HEK293 (cell line): ENCODE data around the gene NOC2L.

Experiments
- CTCF ChIA-PET: fragments of 350-600 bp; formaldehyde crosslinking; extraction: SDS; loops from one replicate; lab custom pipeline; 2021; ENCODE audit warnings: antibody characterized with exemption; lab: Yijun Ruan, JAX
- POLR2A ChIA-PET: fragments of 300-600 bp; formaldehyde crosslinking; extraction: SDS; loops from one replicate; lab custom pipeline; 2020; ENCODE audit warnings: antibody characterized with exemption, inconsistent platforms; lab: Yijun Ruan, JAX
- H3K27ac ChIP-seq: fragments of 200-500 bp; sonication (Bioruptor generic); 2 replicates; pipeline ENCODE4 v1.5.1; 2014; ENCODE audit warnings: low read depth, low read length, control low read depth, inconsistent platforms; ENCODE audit errors: extremely low read depth
- H3K36me3 ChIP-seq, 2 experiments: fragments of 200-500 bp in 1 of 2; sonication (Bioruptor generic) in 1 of 2; 1 replicate in 1 of 2; 2 replicates in 1 of 2; pipeline ENCODE4 v1.5.1; 2014 to 2017; ENCODE audit warnings: inconsistent platforms in 2 of 2, low read length in 2 of 2; ENCODE audit not compliant: control insufficient read depth in 2 of 2, insufficient read depth in 1 of 2
- H3K4me1 ChIP-seq: fragments of 200-500 bp; sonication (Bioruptor generic); 2 replicates; pipeline ENCODE4 v1.5.1; 2014; ENCODE audit warnings: mild to moderate bottlenecking, low read length, inconsistent platforms; ENCODE audit not compliant: control insufficient read depth, insufficient read depth
- H3K4me3 ChIP-seq: 2 replicates; pipeline ENCODE4 v1.5.1; 2011; ENCODE audit warnings: low read depth, mild to moderate bottlenecking, control low read depth, low read length, moderate library complexity
- H3K9me3 ChIP-seq: fragments of 200-500 bp; sonication (Bioruptor generic); 2 replicates; pipeline ENCODE4 v1.5.1; 2014; ENCODE audit warnings: low read depth, low read length, inconsistent platforms; ENCODE audit not compliant: control insufficient read depth, insufficient read depth
- EGR2 ChIP-seq: fragments of 450-650 bp; formaldehyde crosslinking; IDR thresholded peaks from 2 replicates; pipeline ENCODE4 v1.5.1; 2016; ENCODE audit warnings: low read depth, missing biosample characterization, missing genetic modification characterization
- MYNN ChIP-seq: fragments of 450-650 bp; formaldehyde crosslinking; IDR thresholded peaks from 2 replicates; pipeline ENCODE4 v1.5.1; 2016; ENCODE audit warnings: missing biosample characterization, missing genetic modification characterization, borderline replicate concordance
- RBAK ChIP-seq: fragments of 450-650 bp; formaldehyde crosslinking; IDR thresholded peaks from 2 replicates; pipeline ENCODE4 v1.5.1; 2016; ENCODE audit warnings: missing biosample characterization, missing genetic modification characterization
- SALL2 ChIP-seq: fragments of 450-650 bp; formaldehyde crosslinking; IDR thresholded peaks from 2 replicates; pipeline ENCODE4 v1.5.0; 2017; ENCODE audit warnings: missing biosample characterization, mild to moderate bottlenecking, missing genetic modification characterization, borderline replicate concordance
- SP7 ChIP-seq: fragments of 450-650 bp; formaldehyde crosslinking; IDR thresholded peaks from 2 replicates; pipeline ENCODE4 v1.5.1; 2016; ENCODE audit warnings: missing biosample characterization, missing genetic modification characterization
- TCF7L2 ChIP-seq: IDR thresholded peaks from 2 replicates; pipeline ENCODE4 v1.6.1; 2011; ENCODE audit warnings: low read depth, mild to moderate bottlenecking, inconsistent platforms, low read length, moderate library complexity, borderline replicate concordance
- YY2 ChIP-seq: fragments of 450-650 bp; formaldehyde crosslinking; IDR thresholded peaks from 2 replicates; pipeline ENCODE4 v1.5.1; 2016; ENCODE audit warnings: missing biosample characterization, missing genetic modification characterization
- ZBTB1 ChIP-seq: fragments of 450-650 bp; formaldehyde crosslinking; IDR thresholded peaks from 2 replicates; pipeline ENCODE4 v1.5.1; 2016; ENCODE audit warnings: missing biosample characterization, missing genetic modification characterization
- ZIC2 ChIP-seq: fragments of 450-650 bp; formaldehyde crosslinking; IDR thresholded peaks from 2 replicates; pipeline ENCODE4 v1.5.1; 2016; ENCODE audit warnings: missing biosample characterization, missing genetic modification characterization
- ZNF132 ChIP-seq: fragments of 450-650 bp; formaldehyde crosslinking; IDR thresholded peaks from 2 replicates; pipeline ENCODE4 v1.5.1; 2017; ENCODE audit warnings: missing biosample characterization, missing genetic modification characterization, borderline replicate concordance
- ZNF140 ChIP-seq: fragments of 450-650 bp; formaldehyde crosslinking; IDR thresholded peaks from 2 replicates; pipeline ENCODE4 v1.5.1; 2016; ENCODE audit warnings: missing biosample characterization, missing genetic modification characterization
- ZNF155 ChIP-seq: fragments of 450-650 bp; formaldehyde crosslinking; IDR thresholded peaks from 2 replicates; pipeline ENCODE4 v1.5.1; 2016; ENCODE audit warnings: missing biosample characterization, missing genetic modification characterization
- ZNF354C ChIP-seq: fragments of 450-650 bp; formaldehyde crosslinking; IDR thresholded peaks from 2 replicates; pipeline ENCODE4 v1.5.1; 2016; ENCODE audit warnings: missing biosample characterization, missing genetic modification characterization, low read depth, borderline replicate concordance
- ZNF660 ChIP-seq: fragments of 450-650 bp; IDR thresholded peaks from 2 replicates; pipeline ENCODE4 v1.5.1; 2018; ENCODE audit warnings: missing biosample characterization, mild to moderate bottlenecking, missing genetic modification characterization
- ZNF664 ChIP-seq: fragments of 450-650 bp; formaldehyde crosslinking; IDR thresholded peaks from 2 replicates; pipeline ENCODE4 v1.5.1; 2016; ENCODE audit warnings: missing biosample characterization, missing genetic modification characterization
- ZNF670 ChIP-seq: fragments of 450-650 bp; formaldehyde crosslinking; IDR thresholded peaks from 2 replicates; pipeline ENCODE4 v1.5.1; 2016; ENCODE audit warnings: missing biosample characterization, missing genetic modification characterization, low read depth
- ZNF701 ChIP-seq: fragments of 450-650 bp; formaldehyde crosslinking; IDR thresholded peaks from 2 replicates; pipeline ENCODE4 v1.5.1; 2016; ENCODE audit warnings: missing biosample characterization, missing genetic modification characterization
- ZNF776 ChIP-seq: fragments of 450-650 bp; formaldehyde crosslinking; IDR thresholded peaks from 2 replicates; pipeline ENCODE4 v1.5.0; 2017; ENCODE audit warnings: missing biosample characterization, missing genetic modification characterization, borderline replicate concordance
- ZNF791 ChIP-seq: fragments of 450-650 bp; formaldehyde crosslinking; IDR thresholded peaks from 2 replicates; pipeline ENCODE4 v1.5.1; 2016; ENCODE audit warnings: missing biosample characterization, missing genetic modification characterization
- ZNF830 ChIP-seq: fragments of 450-650 bp; IDR thresholded peaks from 2 replicates; pipeline ENCODE4 v1.5.0; 2018; ENCODE audit warnings: missing biosample characterization, missing genetic modification characterization, low read depth, mild to moderate bottlenecking, moderate library complexity
- TF ChIP-seq, protein P1 (sequence below): fragments of 450-650 bp; formaldehyde crosslinking; IDR thresholded peaks from 2 replicates; pipeline ENCODE4 v1.5.1; 2016; ENCODE audit warnings: missing biosample characterization, missing genetic modification characterization
- TF ChIP-seq, protein P2 (sequence below): fragments of 450-650 bp; formaldehyde crosslinking; IDR thresholded peaks from 2 replicates; pipeline ENCODE4 v1.5.1; 2016; ENCODE audit warnings: missing biosample characterization, missing genetic modification characterization
- TF ChIP-seq, protein P3 (sequence below): fragments of 450-650 bp; formaldehyde crosslinking; IDR thresholded peaks from 2 replicates; pipeline ENCODE4 v1.5.1; 2017; ENCODE audit warnings: missing biosample characterization, missing genetic modification characterization
- TF ChIP-seq, protein P4 (sequence below): fragments of 450-650 bp; formaldehyde crosslinking; IDR thresholded peaks from 2 replicates; pipeline ENCODE4 v1.5.1; 2016; ENCODE audit warnings: missing biosample characterization, missing genetic modification characterization
- TF ChIP-seq, protein P5 (sequence below): fragments of 450-650 bp; formaldehyde crosslinking; IDR thresholded peaks from 2 replicates; pipeline ENCODE4 v1.5.1; 2016; ENCODE audit warnings: missing biosample characterization, missing genetic modification characterization

Gene NOC2L

DNA sequence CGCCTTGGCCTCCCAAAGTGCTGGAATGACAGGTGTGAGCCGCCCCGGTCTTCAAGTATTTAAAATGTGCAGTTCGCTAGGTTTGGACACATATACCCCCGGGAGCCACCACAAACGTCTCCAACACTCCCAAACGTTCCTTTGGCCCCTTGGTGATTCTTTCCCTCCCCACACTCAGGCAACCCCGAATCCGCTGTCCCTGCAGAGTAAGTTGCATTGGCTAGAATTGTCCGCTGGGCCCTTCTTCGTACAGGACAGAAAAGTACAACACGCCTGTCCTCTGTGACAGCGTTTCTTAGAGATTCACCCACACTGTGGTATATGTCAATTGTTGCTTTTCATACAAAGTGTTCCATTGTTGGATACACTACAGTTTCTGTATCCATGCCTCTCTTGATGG, 26.1 kb upstream of the NOC2L start:
- Histone ChIP-seq H3K4me1 (no peaks in the 10 kb centered on the region), H3K36me3 (no peaks in the 10 kb centered on the region), H3K27ac (no peak overlapping the region), H3K4me3 (no peak overlapping the region), H3K9me3 (no peaks in the 10 kb centered on the region)
- ChIA-PET POLR2A (interaction anchor here (0.8 to 1.2 kb wide), 2 partner anchors 9 to 19 kb away, joined by 3 read pairs; partner anchors contain the start of gene PLEKHN1), CTCF (interaction anchor here (0.6 to 4.0 kb wide), 19 partner anchors 8 to 306 kb away, joined by 3 to 53 read pairs (median 4); partner anchors contain the start of gene AGRN)
- TF ChIP-seq ZNF155 (tag by site-specific recombination) (no peak), ZNF354C (tag by site-specific recombination) (no peak), ZNF670 (tag by site-specific recombination) (no peak), ZNF701 (tag by site-specific recombination) (no peak), MYNN (tag by site-specific recombination) (no peak), ZNF140 (tag by site-specific recombination) (no peak), SP7 (tag by site-specific recombination) (no peak), ZNF660 (no peak), ZNF664 (tag by site-specific recombination) (no peak), ZNF830 (tag by site-specific recombination) (no peak), ZIC2 (tag by site-specific recombination) (no peak), ZBTB1 (tag by site-specific recombination) (no peak), SALL2 (tag by site-specific recombination) (no peak), YY2 (tag by site-specific recombination) (no peak)
- TF ChIP-seq, protein P1, sequence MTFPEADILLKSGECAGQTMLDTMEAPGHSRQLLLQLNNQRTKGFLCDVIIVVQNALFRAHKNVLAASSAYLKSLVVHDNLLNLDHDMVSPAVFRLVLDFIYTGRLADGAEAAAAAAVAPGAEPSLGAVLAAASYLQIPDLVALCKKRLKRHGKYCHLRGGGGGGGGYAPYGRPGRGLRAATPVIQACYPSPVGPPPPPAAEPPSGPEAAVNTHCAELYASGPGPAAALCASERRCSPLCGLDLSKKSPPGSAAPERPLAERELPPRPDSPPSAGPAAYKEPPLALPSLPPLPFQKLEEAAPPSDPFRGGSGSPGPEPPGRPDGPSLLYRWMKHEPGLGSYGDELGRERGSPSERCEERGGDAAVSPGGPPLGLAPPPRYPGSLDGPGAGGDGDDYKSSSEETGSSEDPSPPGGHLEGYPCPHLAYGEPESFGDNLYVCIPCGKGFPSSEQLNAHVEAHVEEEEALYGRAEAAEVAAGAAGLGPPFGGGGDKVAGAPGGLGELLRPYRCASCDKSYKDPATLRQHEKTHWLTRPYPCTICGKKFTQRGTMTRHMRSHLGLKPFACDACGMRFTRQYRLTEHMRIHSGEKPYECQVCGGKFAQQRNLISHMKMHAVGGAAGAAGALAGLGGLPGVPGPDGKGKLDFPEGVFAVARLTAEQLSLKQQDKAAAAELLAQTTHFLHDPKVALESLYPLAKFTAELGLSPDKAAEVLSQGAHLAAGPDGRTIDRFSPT (tag by site-specific recombination): no peak
- TF ChIP-seq, protein P2, sequence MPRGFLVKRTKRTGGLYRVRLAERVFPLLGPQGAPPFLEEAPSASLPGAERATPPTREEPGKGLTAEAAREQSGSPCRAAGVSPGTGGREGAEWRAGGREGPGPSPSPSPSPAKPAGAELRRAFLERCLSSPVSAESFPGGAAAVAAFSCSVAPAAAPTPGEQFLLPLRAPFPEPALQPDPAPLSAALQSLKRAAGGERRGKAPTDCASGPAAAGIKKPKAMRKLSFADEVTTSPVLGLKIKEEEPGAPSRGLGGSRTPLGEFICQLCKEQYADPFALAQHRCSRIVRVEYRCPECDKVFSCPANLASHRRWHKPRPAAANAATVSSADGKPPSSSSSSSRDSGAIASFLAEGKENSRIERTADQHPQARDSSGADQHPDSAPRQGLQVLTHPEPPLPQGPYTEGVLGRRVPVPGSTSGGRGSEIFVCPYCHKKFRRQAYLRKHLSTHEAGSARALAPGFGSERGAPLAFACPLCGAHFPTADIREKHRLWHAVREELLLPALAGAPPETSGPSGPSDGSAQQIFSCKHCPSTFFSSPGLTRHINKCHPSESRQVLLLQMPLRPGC: no peak

DNA sequence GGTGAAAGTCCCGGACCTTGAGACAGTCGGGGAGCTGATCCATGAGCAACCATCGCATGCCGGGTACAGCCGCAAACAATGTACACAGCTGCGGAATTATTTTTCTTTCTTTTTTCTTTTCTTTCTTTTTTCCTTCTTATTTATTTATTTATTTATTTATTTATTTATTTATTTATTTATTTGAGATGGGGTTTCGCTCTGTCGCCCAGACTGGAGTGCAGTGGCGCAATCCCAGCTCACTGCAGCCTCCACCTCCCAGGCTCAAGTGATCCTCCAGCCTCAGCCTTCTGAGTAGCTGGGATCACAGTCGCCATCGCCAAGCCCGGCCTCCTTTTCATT, 25.4 kb upstream of the NOC2L start:
- no peak overlapping the region for H3K27ac ChIP-seq
- H3K36me3 ChIP-seq: no peaks in the 10 kb centered on the region
- ChIA-PET CTCF (interaction anchor here (0.5 to 4.0 kb wide), 29 partner anchors 8 to 385 kb away, joined by 3 to 53 read pairs (median 4); partner anchors contain the start of gene AGRN), POLR2A (interaction anchor here (0.8 to 0.9 kb wide), 2 partner anchors 8 to 307 kb away, joined by 3 read pairs; no protein-coding TSS in a partner anchor)
- no peaks in the 10 kb centered on the region for H3K9me3 ChIP-seq
- H3K4me1 ChIP-seq: no peaks in the 10 kb centered on the region
- H3K4me3 ChIP-seq: no peak overlapping the region
- TF ChIP-seq ZNF791 (tag by site-specific recombination) (peak; percentile 75; the same call in 1 of the 2 replicates), ZNF132 (tag by site-specific recombination) (no peak), RBAK (no peak), TCF7L2 (no peak), EGR2 (tag by site-specific recombination) (no peak), ZNF776 (no peak)
- TF ChIP-seq, protein P3, sequence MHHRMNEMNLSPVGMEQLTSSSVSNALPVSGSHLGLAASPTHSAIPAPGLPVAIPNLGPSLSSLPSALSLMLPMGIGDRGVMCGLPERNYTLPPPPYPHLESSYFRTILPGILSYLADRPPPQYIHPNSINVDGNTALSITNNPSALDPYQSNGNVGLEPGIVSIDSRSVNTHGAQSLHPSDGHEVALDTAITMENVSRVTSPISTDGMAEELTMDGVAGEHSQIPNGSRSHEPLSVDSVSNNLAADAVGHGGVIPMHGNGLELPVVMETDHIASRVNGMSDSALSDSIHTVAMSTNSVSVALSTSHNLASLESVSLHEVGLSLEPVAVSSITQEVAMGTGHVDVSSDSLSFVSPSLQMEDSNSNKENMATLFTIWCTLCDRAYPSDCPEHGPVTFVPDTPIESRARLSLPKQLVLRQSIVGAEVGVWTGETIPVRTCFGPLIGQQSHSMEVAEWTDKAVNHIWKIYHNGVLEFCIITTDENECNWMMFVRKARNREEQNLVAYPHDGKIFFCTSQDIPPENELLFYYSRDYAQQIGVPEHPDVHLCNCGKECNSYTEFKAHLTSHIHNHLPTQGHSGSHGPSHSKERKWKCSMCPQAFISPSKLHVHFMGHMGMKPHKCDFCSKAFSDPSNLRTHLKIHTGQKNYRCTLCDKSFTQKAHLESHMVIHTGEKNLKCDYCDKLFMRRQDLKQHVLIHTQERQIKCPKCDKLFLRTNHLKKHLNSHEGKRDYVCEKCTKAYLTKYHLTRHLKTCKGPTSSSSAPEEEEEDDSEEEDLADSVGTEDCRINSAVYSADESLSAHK (tag by site-specific recombination): no peak
- TF ChIP-seq, protein P4, sequence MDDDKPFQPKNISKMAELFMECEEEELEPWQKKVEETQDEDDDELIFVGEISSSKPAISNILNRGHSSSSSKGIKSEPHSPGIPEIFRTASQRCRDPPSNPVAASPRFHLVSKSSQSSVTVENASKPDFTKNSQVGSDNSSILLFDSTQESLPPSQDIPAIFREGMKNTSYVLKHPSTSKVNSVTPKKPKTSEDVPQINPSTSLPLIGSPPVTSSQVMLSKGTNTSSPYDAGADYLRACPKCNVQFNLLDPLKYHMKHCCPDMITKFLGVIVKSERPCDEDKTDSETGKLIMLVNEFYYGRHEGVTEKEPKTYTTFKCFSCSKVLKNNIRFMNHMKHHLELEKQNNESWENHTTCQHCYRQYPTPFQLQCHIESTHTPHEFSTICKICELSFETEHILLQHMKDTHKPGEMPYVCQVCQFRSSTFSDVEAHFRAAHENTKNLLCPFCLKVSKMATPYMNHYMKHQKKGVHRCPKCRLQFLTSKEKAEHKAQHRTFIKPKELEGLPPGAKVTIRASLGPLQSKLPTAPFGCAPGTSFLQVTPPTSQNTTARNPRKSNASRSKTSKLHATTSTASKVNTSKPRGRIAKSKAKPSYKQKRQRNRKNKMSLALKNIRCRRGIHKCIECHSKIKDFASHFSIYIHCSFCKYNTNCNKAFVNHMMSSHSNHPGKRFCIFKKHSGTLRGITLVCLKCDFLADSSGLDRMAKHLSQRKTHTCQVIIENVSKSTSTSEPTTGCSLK (tag by site-specific recombination): no peak
- TF ChIP-seq, protein P5, sequence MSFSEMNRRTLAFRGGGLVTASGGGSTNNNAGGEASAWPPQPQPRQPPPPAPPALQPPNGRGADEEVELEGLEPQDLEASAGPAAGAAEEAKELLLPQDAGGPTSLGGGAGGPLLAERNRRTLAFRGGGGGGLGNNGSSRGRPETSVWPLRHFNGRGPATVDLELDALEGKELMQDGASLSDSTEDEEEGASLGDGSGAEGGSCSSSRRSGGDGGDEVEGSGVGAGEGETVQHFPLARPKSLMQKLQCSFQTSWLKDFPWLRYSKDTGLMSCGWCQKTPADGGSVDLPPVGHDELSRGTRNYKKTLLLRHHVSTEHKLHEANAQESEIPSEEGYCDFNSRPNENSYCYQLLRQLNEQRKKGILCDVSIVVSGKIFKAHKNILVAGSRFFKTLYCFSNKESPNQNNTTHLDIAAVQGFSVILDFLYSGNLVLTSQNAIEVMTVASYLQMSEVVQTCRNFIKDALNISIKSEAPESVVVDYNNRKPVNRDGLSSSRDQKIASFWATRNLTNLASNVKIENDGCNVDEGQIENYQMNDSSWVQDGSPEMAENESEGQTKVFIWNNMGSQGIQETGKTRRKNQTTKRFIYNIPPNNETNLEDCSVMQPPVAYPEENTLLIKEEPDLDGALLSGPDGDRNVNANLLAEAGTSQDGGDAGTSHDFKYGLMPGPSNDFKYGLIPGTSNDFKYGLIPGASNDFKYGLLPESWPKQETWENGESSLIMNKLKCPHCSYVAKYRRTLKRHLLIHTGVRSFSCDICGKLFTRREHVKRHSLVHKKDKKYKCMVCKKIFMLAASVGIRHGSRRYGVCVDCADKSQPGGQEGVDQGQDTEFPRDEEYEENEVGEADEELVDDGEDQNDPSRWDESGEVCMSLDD (tag by site-specific recombination): no peak
